HL-60 (cell line): Measurements from ENCODE around the gene WFDC11.
"Not testable (repeated sequence)": the region's sequence is repeated elsewhere in the genome, so short reads cannot be mapped to it uniquely, and the experiment has no call there.

ENCODE experiments used
- DNase-seq, 2 experiments: peaks; one replicate each; pipeline ENCODE4 v3.0.0-alpha.2; 2010 to 2020; ENCODE audit warnings: low read depth in 1 of 2, low spot score in 1 of 2
- H3K27ac ChIP-seq: fragments of 250-450 bp; sonication (Bioruptor Pico); replicated peaks from 2 replicates; pipeline ENCODE4 v1.5.1; 2020; ENCODE audit warnings: mild to moderate bottlenecking, moderate library complexity
- H3K27me3 ChIP-seq: fragments of 250-450 bp; sonication (Bioruptor Pico); 2 replicates; pipeline ENCODE4 v1.5.1; 2021; ENCODE audit warnings: mild to moderate bottlenecking, moderate library complexity; ENCODE audit not compliant: insufficient read depth, poor library complexity, severe bottlenecking
- H3K4me3 ChIP-seq: replicated peaks from 2 replicates; pipeline ENCODE4 v1.5.1; 2011; ENCODE audit warnings: mild to moderate bottlenecking, control low read depth, low read length; ENCODE audit not compliant: insufficient read depth
- GABPA ChIP-seq: IDR thresholded peaks from 2 replicates; pipeline ENCODE4 v1.6.1; 2012; ENCODE audit warnings: low read depth
- POLR2AphosphoS5 ChIP-seq: IDR thresholded peaks from 2 replicates; pipeline ENCODE4 v1.6.1; 2012; ENCODE audit warnings: low read depth
- SPI1 ChIP-seq: IDR thresholded peaks from 2 replicates; pipeline ENCODE4 v1.6.1; 2012; ENCODE audit warnings: low read depth, mild to moderate bottlenecking, borderline replicate concordance
- long read RNA-seq: library from polyadenylated mRNA; unstranded; transcript quantifications from one replicate; pipeline ENCODE4 v2.0.0, GENCODE V29; 2020
- TF ChIP-seq, protein P1 (sequence below): IDR thresholded peaks from one replicate; pipeline ENCODE4 v1.5.1; 2011; ENCODE audit warnings: low read length, control low read depth, inconsistent platforms; ENCODE audit not compliant: insufficient read depth
- TF ChIP-seq, protein P2 (sequence below): IDR thresholded peaks from 2 replicates; pipeline ENCODE4 v1.6.1; 2012; ENCODE audit warnings: low read depth; ENCODE audit not compliant: insufficient replicate concordance

The WFDC11 gene
- long read RNA-seq, result 0 reads

DNA sequence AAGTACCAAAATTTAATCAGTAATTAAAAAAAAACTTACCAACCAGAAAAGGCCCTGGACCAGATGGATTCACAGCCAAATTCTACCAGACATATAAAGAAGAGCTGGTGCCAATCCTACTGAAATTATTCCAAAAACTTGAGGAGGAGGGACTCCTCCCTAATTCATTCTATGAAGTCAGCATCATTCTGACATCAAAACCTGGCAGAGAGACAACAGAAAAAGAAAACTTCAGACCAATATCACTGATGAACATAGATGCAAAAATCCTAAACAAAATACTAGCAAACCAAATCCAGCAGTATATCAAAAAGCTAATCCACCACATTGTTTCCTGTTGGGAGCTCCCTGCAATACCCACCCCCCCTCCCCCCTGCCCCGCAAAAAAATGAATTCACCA lies at the start of gene WFDC11:
Gene WFDC11 (minus strand): TSS at position 101 of the 400 bp plus-strand sequence. CDS start 19,639 bp downstream, outside the sequence.
- Histone ChIP-seq H3K27ac (no peak within 1 kb of the TSS), H3K4me3 (no peak within 1 kb of the TSS), H3K27me3 (peaks cover 15% of the 10 kb centered on the region)
- DNase-seq, result no peak
- TF ChIP-seq POLR2AphosphoS5, result no peak
- TF ChIP-seq, protein P1, sequence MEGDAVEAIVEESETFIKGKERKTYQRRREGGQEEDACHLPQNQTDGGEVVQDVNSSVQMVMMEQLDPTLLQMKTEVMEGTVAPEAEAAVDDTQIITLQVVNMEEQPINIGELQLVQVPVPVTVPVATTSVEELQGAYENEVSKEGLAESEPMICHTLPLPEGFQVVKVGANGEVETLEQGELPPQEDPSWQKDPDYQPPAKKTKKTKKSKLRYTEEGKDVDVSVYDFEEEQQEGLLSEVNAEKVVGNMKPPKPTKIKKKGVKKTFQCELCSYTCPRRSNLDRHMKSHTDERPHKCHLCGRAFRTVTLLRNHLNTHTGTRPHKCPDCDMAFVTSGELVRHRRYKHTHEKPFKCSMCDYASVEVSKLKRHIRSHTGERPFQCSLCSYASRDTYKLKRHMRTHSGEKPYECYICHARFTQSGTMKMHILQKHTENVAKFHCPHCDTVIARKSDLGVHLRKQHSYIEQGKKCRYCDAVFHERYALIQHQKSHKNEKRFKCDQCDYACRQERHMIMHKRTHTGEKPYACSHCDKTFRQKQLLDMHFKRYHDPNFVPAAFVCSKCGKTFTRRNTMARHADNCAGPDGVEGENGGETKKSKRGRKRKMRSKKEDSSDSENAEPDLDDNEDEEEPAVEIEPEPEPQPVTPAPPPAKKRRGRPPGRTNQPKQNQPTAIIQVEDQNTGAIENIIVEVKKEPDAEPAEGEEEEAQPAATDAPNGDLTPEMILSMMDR, result no peak
- TF ChIP-seq, protein P2, sequence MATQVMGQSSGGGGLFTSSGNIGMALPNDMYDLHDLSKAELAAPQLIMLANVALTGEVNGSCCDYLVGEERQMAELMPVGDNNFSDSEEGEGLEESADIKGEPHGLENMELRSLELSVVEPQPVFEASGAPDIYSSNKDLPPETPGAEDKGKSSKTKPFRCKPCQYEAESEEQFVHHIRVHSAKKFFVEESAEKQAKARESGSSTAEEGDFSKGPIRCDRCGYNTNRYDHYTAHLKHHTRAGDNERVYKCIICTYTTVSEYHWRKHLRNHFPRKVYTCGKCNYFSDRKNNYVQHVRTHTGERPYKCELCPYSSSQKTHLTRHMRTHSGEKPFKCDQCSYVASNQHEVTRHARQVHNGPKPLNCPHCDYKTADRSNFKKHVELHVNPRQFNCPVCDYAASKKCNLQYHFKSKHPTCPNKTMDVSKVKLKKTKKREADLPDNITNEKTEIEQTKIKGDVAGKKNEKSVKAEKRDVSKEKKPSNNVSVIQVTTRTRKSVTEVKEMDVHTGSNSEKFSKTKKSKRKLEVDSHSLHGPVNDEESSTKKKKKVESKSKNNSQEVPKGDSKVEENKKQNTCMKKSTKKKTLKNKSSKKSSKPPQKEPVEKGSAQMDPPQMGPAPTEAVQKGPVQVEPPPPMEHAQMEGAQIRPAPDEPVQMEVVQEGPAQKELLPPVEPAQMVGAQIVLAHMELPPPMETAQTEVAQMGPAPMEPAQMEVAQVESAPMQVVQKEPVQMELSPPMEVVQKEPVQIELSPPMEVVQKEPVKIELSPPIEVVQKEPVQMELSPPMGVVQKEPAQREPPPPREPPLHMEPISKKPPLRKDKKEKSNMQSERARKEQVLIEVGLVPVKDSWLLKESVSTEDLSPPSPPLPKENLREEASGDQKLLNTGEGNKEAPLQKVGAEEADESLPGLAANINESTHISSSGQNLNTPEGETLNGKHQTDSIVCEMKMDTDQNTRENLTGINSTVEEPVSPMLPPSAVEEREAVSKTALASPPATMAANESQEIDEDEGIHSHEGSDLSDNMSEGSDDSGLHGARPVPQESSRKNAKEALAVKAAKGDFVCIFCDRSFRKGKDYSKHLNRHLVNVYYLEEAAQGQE, result no peak
- no peak for TF ChIP-seq GABPA
- no peak for TF ChIP-seq SPI1

DNA sequence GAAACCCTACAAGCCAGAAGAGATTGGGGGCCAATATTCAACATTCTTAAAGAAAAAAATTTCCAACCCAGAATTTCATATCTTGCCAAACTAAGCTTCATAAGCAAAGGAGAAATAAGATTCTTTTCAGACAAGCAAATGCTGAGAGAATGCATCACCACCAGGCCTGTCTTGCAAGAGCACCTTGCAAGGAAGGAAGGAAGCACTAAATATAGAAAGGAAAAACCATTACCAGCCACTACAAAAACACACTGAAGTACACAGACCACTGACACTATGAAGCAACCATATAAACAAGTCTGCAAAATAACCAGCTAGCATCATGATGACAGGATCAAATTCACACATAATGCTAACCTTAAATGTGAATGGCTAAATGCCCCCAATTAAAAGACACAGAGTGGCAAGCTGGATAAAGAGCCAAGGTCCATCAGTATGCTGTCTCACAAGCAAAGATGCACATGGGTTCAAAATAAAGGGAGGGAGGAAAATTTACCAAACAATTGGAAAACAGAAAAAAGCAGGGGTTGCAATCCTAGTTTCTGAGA lies 46.2 kb upstream of the WFDC11 start:
- not testable (repeated sequence) for H3K4me3 ChIP-seq, DNase-seq, H3K27me3 ChIP-seq, H3K27ac ChIP-seq

DNA sequence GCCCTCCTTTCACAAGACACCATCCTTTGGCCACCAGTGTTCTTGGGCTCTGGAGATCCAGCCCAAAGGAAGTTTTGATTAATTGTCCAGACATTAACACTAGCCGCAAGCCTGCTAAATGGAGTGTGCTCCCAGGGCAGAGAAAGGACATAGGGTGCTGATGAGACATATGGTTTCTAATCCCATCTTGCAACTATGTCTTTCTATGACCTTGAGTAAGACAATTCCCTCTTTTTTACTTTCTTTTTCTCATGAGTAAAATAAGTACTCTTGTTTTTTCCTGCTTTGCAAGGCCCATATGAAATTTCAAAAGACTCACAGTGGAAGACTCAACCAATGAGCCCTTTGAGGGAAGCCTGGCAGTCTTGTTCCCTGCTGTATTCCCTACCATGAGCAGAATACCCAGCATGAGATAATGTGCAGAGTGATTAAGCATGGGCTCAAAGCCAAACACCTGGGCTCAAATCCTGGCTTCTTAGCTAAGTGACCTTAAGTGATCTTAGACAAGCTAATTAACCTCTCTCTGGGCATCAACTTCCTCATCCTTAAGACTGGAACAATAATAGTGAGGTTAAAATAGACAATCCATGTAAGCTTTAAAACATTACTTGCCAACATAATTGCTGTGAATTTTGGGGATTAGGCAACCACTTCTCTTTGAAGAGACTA lies 35.1 kb upstream of the WFDC11 start, which contains the start of gene WFDC10B:
Gene WFDC10B (minus strand): TSS at position 51 of the 669 bp plus-strand sequence. CDS start 19,027 bp downstream, outside the sequence.
- Histone ChIP-seq H3K4me3 (no peak within 1 kb of the TSS), H3K27ac (no peak within 1 kb of the TSS), H3K27me3 (peaks cover 5% of the 10 kb centered on the region)
- no peak for TF ChIP-seq POLR2AphosphoS5
- TF ChIP-seq SPI1, result no peak
- TF ChIP-seq, protein P2, result no peak
- no peak for TF ChIP-seq GABPA
- TF ChIP-seq, protein P1, result no peak
- no peak for DNase-seq

DNA sequence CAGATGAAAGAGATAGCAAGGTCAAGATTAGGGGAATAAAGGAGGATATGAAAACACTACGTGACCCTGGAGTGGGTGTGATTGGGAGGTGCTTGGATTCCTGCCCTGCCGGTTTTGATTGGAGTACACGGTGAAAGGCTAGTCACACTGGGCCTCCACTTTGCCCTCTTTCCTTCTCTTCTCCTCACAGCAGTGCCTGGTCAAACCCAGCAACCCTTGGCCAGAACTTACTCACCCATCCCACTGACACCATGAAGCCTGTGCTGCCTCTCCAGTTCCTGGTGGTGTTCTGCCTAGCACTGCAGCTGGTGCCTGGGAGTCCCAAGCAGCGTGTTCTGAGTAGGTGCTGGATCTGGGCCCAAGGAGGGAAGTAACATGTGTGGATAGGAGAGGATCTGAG lies 31.8 kb upstream of the WFDC11 start, which contains the start of gene WFDC13:
Gene WFDC13 (plus strand): TSS at position 166 of the 400 bp plus-strand sequence. CDS start 86 bp downstream, at position 252.
- Histone ChIP-seq H3K4me3 (no peak within 1 kb of the TSS), H3K27me3 (peaks cover 5% of the 10 kb centered on the region), H3K27ac (no peak within 1 kb of the TSS)
- no peak for DNase-seq
- TF ChIP-seq, protein P1, result no peak
- TF ChIP-seq SPI1 (no peak), POLR2AphosphoS5 (no peak)
